BJ (cell line): ENCODE measurements around the gene SCYL1. TPM values are rescaled to one million over a fixed set of nuclear protein-coding genes. Genes with fewer than 3 reads are reported as not detected.
"Not testable (repeated sequence)": the region's sequence is repeated elsewhere in the genome, so short reads cannot be mapped to it uniquely, and the experiment has no call there.

Source experiments
- CTCF ChIA-PET: fragments of 350-600 bp; formaldehyde crosslinking; extraction: SDS; loops from one replicate; lab custom pipeline; 2021; ENCODE audit warnings: antibody characterized with exemption, inconsistent platforms; lab: Yijun Ruan, JAX
- POLR2A ChIA-PET: fragments of 300-600 bp; sonication (Branson Sonifier 250); formaldehyde crosslinking; extraction: SDS; loops from one replicate; lab custom pipeline; 2021; ENCODE audit warnings: antibody characterized with exemption; lab: Charles Lee
- DNase-seq: peaks from one replicate; pipeline ENCODE4 v3.0.0-alpha.2; 2011; ENCODE audit warnings: low read depth
- H3K27me3 ChIP-seq: 2 replicates; pipeline ENCODE4 v1.6.0; 2011; ENCODE audit warnings: low read length; ENCODE audit not compliant: control insufficient read depth, insufficient read depth
- H3K36me3 ChIP-seq: 2 replicates; pipeline ENCODE4 v1.5.1; 2011; ENCODE audit warnings: low read length; ENCODE audit not compliant: control insufficient read depth, insufficient read depth
- H3K4me3 ChIP-seq: 2 replicates; pipeline ENCODE4 v1.5.1; 2011; ENCODE audit warnings: low read depth, mild to moderate bottlenecking, control low read depth, low read length
- polyA plus RNA-seq: library from polyadenylated mRNA; depleted of rRNA; stranded (reverse); fragments of >200 nt; gene quantifications from 2 replicates; pipeline ENCODE4 v1.2.3, GENCODE V29; 2011
- TF ChIP-seq, protein P1 (sequence below): IDR thresholded peaks from 2 replicates; pipeline ENCODE4 v1.5.1; 2011; ENCODE audit warnings: low read depth, mild to moderate bottlenecking, control low read depth, inconsistent platforms, low read length, moderate library complexity; ENCODE audit not compliant: insufficient read depth

SCYL1 gene
- polyA plus RNA-seq, 1 experiment, result 134 TPM

DNA sequence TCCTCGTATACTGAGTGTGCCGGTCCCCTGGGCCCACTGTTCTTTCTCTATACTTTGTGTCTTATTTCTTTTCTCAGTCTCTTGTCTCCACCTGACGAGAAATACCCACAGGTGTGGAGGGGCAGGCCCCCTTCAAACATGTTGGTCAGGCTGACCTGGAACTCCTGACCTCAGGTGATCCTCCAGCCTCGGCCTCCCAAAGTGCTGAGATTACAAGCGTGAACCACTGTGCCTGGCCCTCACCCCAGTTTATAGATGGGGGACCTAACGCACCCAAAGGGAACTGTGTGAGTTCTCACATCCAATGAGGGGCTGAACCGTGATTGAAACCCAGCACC is 1.3 kb upstream of the SCYL1 start:
- H3K27me3 ChIP-seq, CTCF ChIA-PET, H3K4me3 ChIP-seq, H3K36me3 ChIP-seq, DNase-seq, POLR2A ChIA-PET: not testable (repeated sequence)

DNA sequence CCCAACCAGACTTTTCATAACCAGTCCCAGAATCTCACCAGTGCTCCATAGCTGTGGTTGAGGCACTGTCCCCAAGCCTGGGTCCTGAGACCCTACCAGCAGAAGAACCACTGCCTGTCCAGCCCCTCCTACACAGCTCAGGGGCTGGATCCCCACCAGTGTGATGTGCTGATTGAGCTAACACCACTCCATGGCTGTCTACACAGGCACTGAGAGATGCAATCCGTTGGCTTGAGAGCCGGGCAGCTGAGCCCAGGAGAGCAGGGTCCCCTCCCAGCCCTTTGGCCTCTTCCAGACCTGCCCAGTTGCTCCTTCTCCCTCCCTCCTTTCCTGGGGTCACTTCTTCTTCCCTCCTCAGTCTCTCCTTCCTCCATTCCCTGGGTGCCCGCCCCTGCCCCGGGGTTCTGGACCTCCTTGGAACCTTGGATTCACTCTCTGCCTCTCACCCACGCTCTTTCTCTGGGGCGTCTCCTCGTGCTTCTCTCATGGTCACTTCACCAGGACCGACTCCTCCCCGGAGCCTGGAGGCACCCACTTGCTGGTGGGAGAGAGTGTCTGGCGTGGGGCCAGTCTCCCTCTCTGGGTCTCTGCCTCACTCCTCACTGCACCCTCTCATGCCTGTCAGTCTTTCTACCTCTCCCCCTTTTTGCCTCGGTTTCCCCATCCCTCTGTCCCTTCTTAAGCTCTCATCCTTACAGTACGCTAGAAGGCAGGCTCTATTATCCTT is 706 bp upstream of the SCYL1 start:
- H3K36me3 ChIP-seq, result peaks cover 12% of the 10 kb centered on the region
- DNase-seq, result no peak
- CTCF ChIA-PET, result interaction anchor here (0.7 to 1.0 kb wide), 3 partner anchors 13 to 48 kb away, joined by 3 to 4 read pairs (median 3); partner anchors contain the start of genes FAM89B and ZNRD2
- TF ChIP-seq, protein P1, sequence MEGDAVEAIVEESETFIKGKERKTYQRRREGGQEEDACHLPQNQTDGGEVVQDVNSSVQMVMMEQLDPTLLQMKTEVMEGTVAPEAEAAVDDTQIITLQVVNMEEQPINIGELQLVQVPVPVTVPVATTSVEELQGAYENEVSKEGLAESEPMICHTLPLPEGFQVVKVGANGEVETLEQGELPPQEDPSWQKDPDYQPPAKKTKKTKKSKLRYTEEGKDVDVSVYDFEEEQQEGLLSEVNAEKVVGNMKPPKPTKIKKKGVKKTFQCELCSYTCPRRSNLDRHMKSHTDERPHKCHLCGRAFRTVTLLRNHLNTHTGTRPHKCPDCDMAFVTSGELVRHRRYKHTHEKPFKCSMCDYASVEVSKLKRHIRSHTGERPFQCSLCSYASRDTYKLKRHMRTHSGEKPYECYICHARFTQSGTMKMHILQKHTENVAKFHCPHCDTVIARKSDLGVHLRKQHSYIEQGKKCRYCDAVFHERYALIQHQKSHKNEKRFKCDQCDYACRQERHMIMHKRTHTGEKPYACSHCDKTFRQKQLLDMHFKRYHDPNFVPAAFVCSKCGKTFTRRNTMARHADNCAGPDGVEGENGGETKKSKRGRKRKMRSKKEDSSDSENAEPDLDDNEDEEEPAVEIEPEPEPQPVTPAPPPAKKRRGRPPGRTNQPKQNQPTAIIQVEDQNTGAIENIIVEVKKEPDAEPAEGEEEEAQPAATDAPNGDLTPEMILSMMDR, result no peak
- H3K4me3 ChIP-seq, result peak overlapping the region; percentile 29
- POLR2A ChIA-PET, result interaction anchor here (0.6 kb wide), 1 partner anchor 12 kb away, joined by 3 read pairs; no protein-coding TSS in a partner anchor
- H3K27me3 ChIP-seq, result no peaks in the 10 kb centered on the region

DNA sequence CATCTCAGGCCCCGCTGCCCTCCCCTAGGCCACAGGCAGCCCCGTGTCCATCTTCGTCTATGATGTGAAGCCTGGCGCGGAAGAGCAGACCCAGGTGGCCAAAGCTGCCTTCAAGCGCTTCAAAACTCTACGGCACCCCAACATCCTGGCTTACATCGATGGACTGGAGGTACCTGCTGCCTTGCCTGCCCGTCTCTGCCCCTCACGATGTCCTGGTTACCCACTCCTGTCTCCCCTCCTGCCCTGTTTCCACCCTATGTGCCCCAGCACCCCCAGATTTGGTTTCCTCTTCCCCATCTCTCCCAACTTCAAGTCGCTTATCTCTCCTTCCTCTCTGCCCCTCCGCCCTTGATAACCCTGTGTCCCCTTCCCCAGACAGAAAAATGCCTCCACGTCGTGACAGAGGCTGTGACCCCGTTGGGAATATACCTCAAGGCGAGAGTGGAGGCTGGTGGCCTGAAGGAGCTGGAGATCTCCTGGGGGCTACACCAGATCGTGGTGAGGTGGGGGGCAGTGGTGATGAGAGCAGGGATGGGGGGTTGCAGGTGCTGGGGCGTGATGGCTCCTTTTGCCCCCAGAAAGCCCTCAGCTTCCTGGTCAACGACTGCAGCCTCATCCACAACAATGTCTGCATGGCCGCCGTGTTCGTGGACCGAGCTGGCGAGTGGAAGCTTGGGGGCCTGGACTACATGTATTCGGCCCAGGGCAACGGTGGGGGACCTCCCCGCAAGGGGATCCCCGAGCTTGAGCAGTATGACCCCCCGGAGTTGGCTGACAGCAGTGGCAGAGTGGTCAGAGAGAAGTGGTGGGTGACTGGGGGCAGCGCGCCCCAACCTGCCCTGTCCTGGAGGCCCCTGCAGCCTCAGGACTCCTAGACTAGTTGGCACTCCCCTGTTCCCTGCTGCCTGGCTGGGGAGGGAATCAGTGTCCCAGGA is 930 bp downstream of the SCYL1 start:
- TF ChIP-seq, protein P1, result no peak
- DNase-seq, result no peak
- POLR2A ChIA-PET, result interaction anchor here (0.6 to 0.7 kb wide), 3 partner anchors 14 to 791 kb away, joined by 3 read pairs; partner anchors contain the start of gene CD248
- H3K4me3 ChIP-seq, result peak overlapping the region; percentile 96
- H3K36me3 ChIP-seq, result peaks cover 23% of the 10 kb centered on the region
- no peaks in the 10 kb centered on the region for H3K27me3 ChIP-seq
- CTCF ChIA-PET, result interaction anchor here (0.7 to 3.0 kb wide), 7 partner anchors 15 to 109 kb away, joined by 3 to 12 read pairs (median 3); partner anchors contain the start of genes FAM89B and NEAT1

DNA sequence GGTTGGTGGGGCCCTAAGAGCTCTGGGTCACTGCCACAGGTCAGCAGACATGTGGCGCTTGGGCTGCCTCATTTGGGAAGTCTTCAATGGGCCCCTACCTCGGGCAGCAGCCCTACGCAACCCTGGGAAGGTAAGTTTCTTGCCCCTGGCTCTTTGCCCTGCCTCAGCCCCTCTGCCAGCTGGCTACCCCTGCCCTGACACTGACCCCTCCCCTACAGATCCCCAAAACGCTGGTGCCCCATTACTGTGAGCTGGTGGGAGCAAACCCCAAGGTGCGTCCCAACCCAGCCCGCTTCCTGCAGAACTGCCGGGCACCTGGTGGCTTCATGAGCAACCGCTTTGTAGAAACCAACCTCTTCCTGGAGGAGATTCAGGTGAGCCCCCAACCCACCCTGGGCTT is 1.9 kb downstream of the SCYL1 start:
- ChIA-PET POLR2A (no interaction called here), CTCF (interaction anchor here (0.9 to 3.0 kb wide), 2 partner anchors 9 to 14 kb away, joined by 3 to 12 read pairs; no protein-coding TSS in a partner anchor)
- no peak for DNase-seq
- TF ChIP-seq, protein P1, result no peak
- H3K27me3 ChIP-seq, result no peaks in the 10 kb centered on the region
- H3K4me3 ChIP-seq, result no peak overlapping the region
- H3K36me3 ChIP-seq, result peaks cover 33% of the 10 kb centered on the region

DNA sequence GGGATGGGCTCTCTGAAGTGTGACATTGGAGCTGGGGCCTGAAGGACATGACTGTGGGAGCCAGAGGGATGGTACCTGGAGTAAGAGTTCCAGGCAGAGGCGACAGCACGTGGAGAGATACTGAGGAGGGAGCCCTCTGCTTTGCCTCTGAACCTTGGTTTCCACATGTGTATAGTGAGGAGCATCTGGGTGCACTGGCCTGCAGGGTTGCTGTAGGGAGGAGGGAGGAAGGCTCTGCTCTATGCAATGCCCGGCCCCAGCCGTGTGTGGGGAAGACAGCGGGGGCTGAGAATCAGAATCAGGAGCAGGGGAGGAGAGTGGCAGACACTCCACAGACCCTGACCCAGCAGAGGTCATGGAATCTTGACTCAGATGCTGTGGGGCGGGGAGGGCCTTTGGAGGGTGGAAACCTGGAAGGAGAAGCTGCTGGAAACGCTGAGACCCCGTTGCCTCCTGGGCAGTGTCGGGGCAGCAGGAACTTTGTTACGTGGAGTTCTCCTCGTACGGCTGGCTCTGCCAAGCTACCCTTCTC is 4.0 kb downstream of the SCYL1 start:
- no peaks in the 10 kb centered on the region for H3K27me3 ChIP-seq
- H3K4me3 ChIP-seq, result no peak overlapping the region
- H3K36me3 ChIP-seq, result peaks cover 41% of the 10 kb centered on the region
- ChIA-PET POLR2A (no interaction called here), CTCF (interaction anchor here (1.7 to 4.1 kb wide), 3 partner anchors 9 to 65 kb away, joined by 4 to 27 read pairs (median 5); no protein-coding TSS in a partner anchor)
- no peak for DNase-seq
- TF ChIP-seq, protein P1, result no peak
